B cell (primary cell): ENCODE results near the gene PRPS2. TPM values are rescaled to one million over a fixed set of nuclear protein-coding genes. Genes with fewer than 3 reads are reported as not detected.

Source experiments
- ATAC-seq: fragments of 200-7000 bp; cut with Tn5 transposase; one replicate; pipeline ENCODE4 v1.10.0; 2021; ENCODE audit warnings: low read depth, mild to moderate bottlenecking, moderate number of reproducible peaks, moderate library complexity
- CTCF ChIA-PET: fragments of 350-600 bp; sonication (Branson Sonifier 250); formaldehyde crosslinking; loops from one replicate; lab custom pipeline; 2021; ENCODE audit warnings: antibody characterized with exemption, inconsistent platforms; lab: Charles Lee
- POLR2A ChIA-PET: fragments of 350-600 bp; sonication (Branson Sonifier 250); formaldehyde crosslinking; loops from one replicate; lab custom pipeline; 2021; ENCODE audit warnings: antibody characterized with exemption; lab: Charles Lee
- DNase-seq: peaks from one replicate; pipeline ENCODE4 v3.0.0; 2013
- H2AFZ ChIP-seq: 2 replicates; pipeline ENCODE4 v1.6.1; 2012; ENCODE audit warnings: mild to moderate bottlenecking, low read depth, low read length; ENCODE audit not compliant: insufficient read depth, poor library complexity, severe bottlenecking
- H3K27ac ChIP-seq, 2 donors: 1 replicate in 1 of 2; 2 replicates in 1 of 2; pipeline ENCODE4 v1.5.1; 2012 to 2013; ENCODE audit warnings: low read length in 2 of 2, mild to moderate bottlenecking in 2 of 2, moderate library complexity in 1 of 2
- H3K27me3 ChIP-seq, 4 experiments: fragments of 200-600 bp in 1 of 4; sonication (generic) in 1 of 4; replicated peaks in 1 of 4; 1 replicate in 2 of 4; 2 replicates in 2 of 4; pipeline versions ENCODE4 v1.6.1 to v1.7.0; 2013 to 2016; ENCODE audit warnings: low read length in 3 of 4, mild to moderate bottlenecking in 2 of 4, mixed read lengths in 1 of 4, moderate library complexity in 1 of 4; ENCODE audit not compliant: insufficient read depth in 4 of 4, control insufficient read depth in 3 of 4; ENCODE audit errors: control extremely low read depth in 1 of 4
- H3K36me3 ChIP-seq, 2 experiments: replicated peaks in 1 of 2; 1 replicate in 1 of 2; 2 replicates in 1 of 2; pipeline versions ENCODE4 v1.6.1 to v1.7.1; 2013; ENCODE audit warnings: low read length in 1 of 2; ENCODE audit not compliant: insufficient read depth in 2 of 2, control insufficient read depth in 1 of 2; ENCODE audit errors: control extremely low read depth in 1 of 2, extremely low read depth in 1 of 2
- H3K4me1 ChIP-seq, 2 donors: fragments of 200-600 bp in 1 of 2; sonication (generic) in 1 of 2; 1 replicate in 1 of 2; 2 replicates in 1 of 2; pipeline versions ENCODE4 v1.5.1 to v1.6.1; 2013 to 2017; ENCODE audit warnings: low read length in 2 of 2; ENCODE audit not compliant: control insufficient read depth in 2 of 2, insufficient read depth in 2 of 2
- H3K4me2 ChIP-seq: replicated peaks from 2 replicates; pipeline ENCODE3; 2012; ENCODE audit warnings: mild to moderate bottlenecking, low read depth, low read length; ENCODE audit not compliant: poor library complexity, severe bottlenecking
- H3K4me3 ChIP-seq, 5 experiments: fragments of 200-600 bp in 1 of 5; sonication (generic) in 1 of 5; 1 replicate in 3 of 5; 2 replicates in 2 of 5; pipeline versions ENCODE4 v1.5.1 to v1.7.0; 2011 to 2016; ENCODE audit warnings: low read length in 4 of 5, mild to moderate bottlenecking in 4 of 5, low read depth in 2 of 5, control low read depth in 1 of 5, moderate library complexity in 1 of 5; ENCODE audit not compliant: insufficient read depth in 1 of 5; ENCODE audit errors: control extremely low read depth in 1 of 5, extremely low read depth in 1 of 5
- H3K79me2 ChIP-seq: fragments of 200-600 bp; sonication (generic); one replicate; pipeline ENCODE4 v1.6.0; 2016; ENCODE audit warnings: low read length; ENCODE audit not compliant: control insufficient read depth, insufficient read depth
- H3K9ac ChIP-seq: fragments of 200-600 bp; sonication (generic); 2 replicates; pipeline ENCODE4 v1.6.1; 2017; ENCODE audit warnings: mild to moderate bottlenecking, low read length, moderate library complexity
- H3K9me3 ChIP-seq, 3 donors: one replicate each; pipeline versions ENCODE4 v1.6.1 to v1.7.1; 2013; ENCODE audit warnings: low read length in 2 of 3; ENCODE audit not compliant: control insufficient read depth in 2 of 3, insufficient read depth in 1 of 3; ENCODE audit errors: control extremely low read depth in 1 of 3
- H4K20me1 ChIP-seq: 2 replicates; pipeline ENCODE4 v1.6.0; 2012; ENCODE audit warnings: mild to moderate bottlenecking, low read length; ENCODE audit not compliant: insufficient read depth, control insufficient read depth, poor library complexity, severe bottlenecking
- H3K27ac Mint-ChIP-seq: one replicate; pipeline ENCODE4 v1.8.0; 2021; ENCODE audit warnings: mixed read lengths
- H3K27me3 Mint-ChIP-seq: one replicate; pipeline ENCODE4 v1.8.0; 2021; ENCODE audit warnings: mixed read lengths
- H3K4me1 Mint-ChIP-seq: one replicate; pipeline ENCODE4 v1.8.0; 2021; ENCODE audit warnings: mixed read lengths
- H3K4me3 Mint-ChIP-seq: one replicate; pipeline ENCODE4 v1.8.0; 2021; ENCODE audit warnings: mixed read lengths
- H3K9me3 Mint-ChIP-seq: one replicate; pipeline ENCODE4 v1.8.0; 2022; ENCODE audit warnings: mixed read lengths; ENCODE audit not compliant: insufficient read depth
- CTCF ChIP-seq: fragments of 200-600 bp; IDR thresholded peaks from one replicate; pipeline ENCODE4 v1.8.0; 2022; ENCODE audit warnings: antibody characterized with exemption, mild to moderate bottlenecking
- EZH2 ChIP-seq: IDR thresholded peaks from 2 replicates; pipeline ENCODE4 v1.6.1; 2012; ENCODE audit warnings: borderline replicate concordance, low read depth, mild to moderate bottlenecking, moderate library complexity, low read length; ENCODE audit not compliant: insufficient read depth, poor library complexity, severe bottlenecking
- WGBS: methylation state at CpG from one replicate; pipeline ENCODE4 v1.1.5; 2013; ENCODE audit warnings: missing lambda C conversion rate; ENCODE audit not compliant: insufficient coverage; 5-methylcytosine and 5-hydroxymethylcytosine counted together
- intact Hi-C: fragments of 100-400 bp; cut with micrococcal nuclease; formaldehyde crosslinking; loops from one replicate; pipeline ENCODE4 v1.10.0; 2022
- polyA plus RNA-seq: library from polyadenylated mRNA; depleted of rRNA; stranded (reverse); fragments of >200 nt; gene quantifications from 2 replicates; pipeline ENCODE4 v1.2.3, GENCODE V29; 2012
- total RNA-seq, 2 donors: library from RNA; stranded (reverse); fragments of 120-200 nt in 1 of 2; gene quantifications; 1 replicate in 1 of 2; 2 replicates in 1 of 2; pipeline versions ENCODE4 v1.2.3 to v1.2.4, GENCODE V29; 2013 to 2022

Gene PRPS2
- total and polyA plus RNA-seq, 2 donors (not counting 1 experiment from before 2014, with no cell fraction given): 11.6 to 31.1 TPM

- Histone ChIP-seq H3K36me3 (no peaks in the 10 kb centered on the region), H3K9ac (no peak overlapping the region), H3K4me1 (no peaks in the 10 kb centered on the region), H3K27ac (no peak overlapping the region), H2AFZ (no peak overlapping the region), H3K9me3 (no peaks in the 10 kb centered on the region), H4K20me1 (no peaks in the 10 kb centered on the region), H3K4me3 (no peak overlapping the region), H3K4me2 (no peak overlapping the region), H3K79me2 (no peaks in the 10 kb centered on the region), H3K27me3 (no peaks in the 10 kb centered on the region)
- TF ChIP-seq EZH2: no peak
- TF ChIP-seq CTCF: no peak
- intact Hi-C loops: no loop called here
- no CpG with 5 or more reads among the region's 3 CpGs for WGBS
- ATAC-seq: no peak
- Mint-ChIP-seq H3K27me3 (peaks cover 6% of the 10 kb centered on the region), H3K9me3 (no peaks in the 10 kb centered on the region), H3K4me1 (no peaks in the 10 kb centered on the region), H3K27ac (no peak overlapping the region), H3K4me3 (no peak overlapping the region)
- no peak for DNase-seq
- ChIA-PET POLR2A (no interaction called here), CTCF (no interaction called here)
Measured at GRCh38 chrX:12758291-12758690, 32.9 kb upstream of the PRPS2 start.

GRCh38 chrX:12767856-12768255 lies 23.4 kb upstream of the PRPS2 start:
- Histone ChIP-seq H3K9me3 (no peaks in the 10 kb centered on the region), H3K4me2 (no peak overlapping the region), H3K27me3 (no peaks in the 10 kb centered on the region), H3K9ac (no peak overlapping the region), H3K79me2 (no peaks in the 10 kb centered on the region), H3K36me3 (no peaks in the 10 kb centered on the region), H2AFZ (no peak overlapping the region), H4K20me1 (no peaks in the 10 kb centered on the region), H3K4me3 (no peak overlapping the region), H3K27ac (no peak overlapping the region), H3K4me1 (peaks cover 8 to 12% of the 10 kb centered on the region in 2 donors)
- H3K27me3 Mint-ChIP-seq: no peaks in the 10 kb centered on the region
- DNase-seq (no peak), ATAC-seq (no peak)
- no peak overlapping the region for H3K27ac Mint-ChIP-seq
- no peak for TF ChIP-seq CTCF
- TF ChIP-seq EZH2: no peak
- POLR2A ChIA-PET: no interaction called here
- no CpG with 5 or more reads among the region's 2 CpGs for WGBS
- intact Hi-C loops: no loop called here
- H3K9me3 Mint-ChIP-seq: no peaks in the 10 kb centered on the region
- CTCF ChIA-PET: interaction anchor here (1.2 kb wide), 1 partner anchor 17 kb away, joined by 4 read pairs; no protein-coding TSS in a partner anchor
- no peak overlapping the region for H3K4me3 Mint-ChIP-seq
- H3K4me1 Mint-ChIP-seq: peaks cover 10% of the 10 kb centered on the region
